MCF 10A (cell line): ENCODE results near the gene ACSL1. TPM values are rescaled to one million over a fixed set of nuclear protein-coding genes. Genes with fewer than 3 reads are reported as not detected.

Experiments used
- BruUV-seq: library from RNA; stranded (reverse); fragments of 400-500 nt; replicated peaks from 2 replicates; lab custom pipeline; 2021; lab: Mats Ljungman, UMichigan
- CTCF ChIA-PET: fragments of 300-600 bp; sonication (Branson Sonifier 250); formaldehyde crosslinking; extraction: SDS; loops from one replicate; lab custom pipeline; 2021; ENCODE audit warnings: antibody characterized with exemption, inconsistent platforms; lab: Yijun Ruan, JAX
- POLR2A ChIA-PET: fragments of 300-600, 350-650 bp; sonication (Branson Sonifier 250); formaldehyde crosslinking; extraction: SDS; loops from one replicate; lab custom pipeline; 2020; ENCODE audit warnings: antibody characterized with exemption, inconsistent platforms; lab: Yijun Ruan, JAX
- DNase-seq: peaks from one replicate; pipeline ENCODE4 v3.0.0-alpha.2; 2018; ENCODE audit not compliant: unreplicated experiment
- H3K27ac Mint-ChIP-seq: one replicate; pipeline ENCODE4 v1.8.0; 2022; ENCODE audit warnings: mild to moderate bottlenecking, low read depth, mixed read lengths; ENCODE audit not compliant: unreplicated experiment
- H3K27me3 Mint-ChIP-seq: one replicate; pipeline ENCODE4 v1.8.0; 2022; ENCODE audit warnings: mixed read lengths; ENCODE audit not compliant: insufficient read depth, unreplicated experiment
- H3K36me3 Mint-ChIP-seq: one replicate; pipeline ENCODE4 v1.8.0; 2022; ENCODE audit warnings: mild to moderate bottlenecking, moderate library complexity, mixed read lengths; ENCODE audit not compliant: insufficient read depth, unreplicated experiment
- H3K4me1 Mint-ChIP-seq: one replicate; pipeline ENCODE4 v1.8.0; 2022; ENCODE audit warnings: mixed read lengths; ENCODE audit not compliant: insufficient read depth, unreplicated experiment
- H3K4me3 Mint-ChIP-seq: one replicate; pipeline ENCODE4 v1.8.0; 2022; ENCODE audit warnings: mild to moderate bottlenecking, moderate library complexity, mixed read lengths; ENCODE audit not compliant: unreplicated experiment
- H3K9me3 Mint-ChIP-seq: one replicate; pipeline ENCODE4 v1.8.0; 2022; ENCODE audit warnings: mixed read lengths; ENCODE audit not compliant: unreplicated experiment
- intact Hi-C: fragments of 100-400 bp; cut with micrococcal nuclease; formaldehyde crosslinking; loops from 2 replicates; pipeline ENCODE4 v1.14.1; 2022
- total RNA-seq: library from RNA; stranded (reverse); gene quantifications from 2 replicates; pipeline ENCODE4 v1.2.3, GENCODE V29; 2022
- TF ChIP-seq, protein P1 (sequence below): fragments of 200-600 bp; IDR thresholded peaks from one replicate; pipeline ENCODE4 v1.8.0; 2022; ENCODE audit warnings: antibody characterized with exemption, mild to moderate bottlenecking; ENCODE audit not compliant: unreplicated experiment

Gene ACSL1
- total RNA-seq, 1 experiment from 2014 or later: 105 TPM

GRCh38 chr4:184836613-184837012, 10.8 kb upstream of the ACSL1 start:
- Mint-ChIP-seq H3K4me3 (no peak overlapping the region), H3K9me3 (no peaks in the 10 kb centered on the region), H3K27ac (no peak overlapping the region), H3K36me3 (no peaks in the 10 kb centered on the region), H3K4me1 (peaks cover 7% of the 10 kb centered on the region), H3K27me3 (no peaks in the 10 kb centered on the region)
- no peak for DNase-seq
- ChIA-PET CTCF (no interaction called here), POLR2A (interaction anchor here (1.1 to 1.5 kb wide), 2 partner anchors 9 to 62 kb away, joined by 3 to 4 read pairs; no protein-coding TSS in a partner anchor)
- TF ChIP-seq, protein P1, sequence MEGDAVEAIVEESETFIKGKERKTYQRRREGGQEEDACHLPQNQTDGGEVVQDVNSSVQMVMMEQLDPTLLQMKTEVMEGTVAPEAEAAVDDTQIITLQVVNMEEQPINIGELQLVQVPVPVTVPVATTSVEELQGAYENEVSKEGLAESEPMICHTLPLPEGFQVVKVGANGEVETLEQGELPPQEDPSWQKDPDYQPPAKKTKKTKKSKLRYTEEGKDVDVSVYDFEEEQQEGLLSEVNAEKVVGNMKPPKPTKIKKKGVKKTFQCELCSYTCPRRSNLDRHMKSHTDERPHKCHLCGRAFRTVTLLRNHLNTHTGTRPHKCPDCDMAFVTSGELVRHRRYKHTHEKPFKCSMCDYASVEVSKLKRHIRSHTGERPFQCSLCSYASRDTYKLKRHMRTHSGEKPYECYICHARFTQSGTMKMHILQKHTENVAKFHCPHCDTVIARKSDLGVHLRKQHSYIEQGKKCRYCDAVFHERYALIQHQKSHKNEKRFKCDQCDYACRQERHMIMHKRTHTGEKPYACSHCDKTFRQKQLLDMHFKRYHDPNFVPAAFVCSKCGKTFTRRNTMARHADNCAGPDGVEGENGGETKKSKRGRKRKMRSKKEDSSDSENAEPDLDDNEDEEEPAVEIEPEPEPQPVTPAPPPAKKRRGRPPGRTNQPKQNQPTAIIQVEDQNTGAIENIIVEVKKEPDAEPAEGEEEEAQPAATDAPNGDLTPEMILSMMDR: no peak
- BruUV-seq: no TSS peak
- intact Hi-C loops: no loop called here

GRCh38 chr4:184833046-184833838, 7.5 kb upstream of the ACSL1 start:
- no TSS peak for BruUV-seq
- intact Hi-C loops: no loop called here
- Mint-ChIP-seq H3K27ac (no peak overlapping the region), H3K4me3 (no peak overlapping the region), H3K36me3 (no peaks in the 10 kb centered on the region), H3K9me3 (no peaks in the 10 kb centered on the region), H3K27me3 (no peaks in the 10 kb centered on the region), H3K4me1 (peaks cover under 1% of the 10 kb centered on the region)
- TF ChIP-seq, protein P1: no peak
- ChIA-PET POLR2A (interaction anchor here (0.7 to 1.2 kb wide), 3 partner anchors 59 to 87 kb away, joined by 3 read pairs; no protein-coding TSS in a partner anchor), CTCF (interaction anchor here (0.5 to 1.3 kb wide), 3 partner anchors 128 to 1203 kb away, joined by 3 to 6 read pairs (median 3); no protein-coding TSS in a partner anchor)
- no peak for DNase-seq

GRCh38 chr4:184831153-184831552, 5.4 kb upstream of the ACSL1 start:
- TF ChIP-seq, protein P1: no peak
- H3K27me3 Mint-ChIP-seq: no peaks in the 10 kb centered on the region
- no peaks in the 10 kb centered on the region for H3K9me3 Mint-ChIP-seq
- peak; percentile 56 for DNase-seq
- intact Hi-C loops: no loop called here
- H3K4me3 Mint-ChIP-seq: no peak overlapping the region
- H3K36me3 Mint-ChIP-seq: no peaks in the 10 kb centered on the region
- CTCF ChIA-PET: no interaction called here
- no peak overlapping the region for H3K27ac Mint-ChIP-seq
- POLR2A ChIA-PET: no interaction called here
- peaks cover 5% of the 10 kb centered on the region for H3K4me1 Mint-ChIP-seq
- no TSS peak for BruUV-seq

GRCh38 chr4:184826691-184827270, 1.0 kb upstream of the ACSL1 start:
- no TSS peak for BruUV-seq
- ChIA-PET POLR2A (interaction anchor here (0.7 kb wide), 1 partner anchor 352 kb away, joined by 3 read pairs; the partner anchor contains the start of gene IRF2), CTCF (no interaction called here)
- Mint-ChIP-seq H3K9me3 (no peaks in the 10 kb centered on the region), H3K36me3 (peaks cover 8% of the 10 kb centered on the region), H3K27me3 (no peaks in the 10 kb centered on the region), H3K4me1 (peaks cover 23% of the 10 kb centered on the region), H3K27ac (no peak overlapping the region), H3K4me3 (peak overlapping the region; percentile 87)
- intact Hi-C loops: loop anchor here (5.0 kb wide), 1 partner anchor 79 kb away; no protein-coding TSS in a partner anchor
- TF ChIP-seq, protein P1: no peak
- no peak for DNase-seq
